Duodenal mucosa (tissue), 2 donors: ENCODE data around the gene HIC1.

Experiments
- H3K27ac ChIP-seq: one replicate; pipeline ENCODE4 v1.7.0; 2013; ENCODE audit warnings: low read depth, low read length
- H3K27me3 ChIP-seq, 2 donors: one replicate each; pipeline ENCODE4 v1.7.0; 2013; ENCODE audit warnings: low read length in 2 of 2, control low read depth in 1 of 2; ENCODE audit not compliant: insufficient read depth in 2 of 2, control insufficient read depth in 1 of 2
- H3K36me3 ChIP-seq, 2 donors: one replicate each; pipeline ENCODE4 v1.7.0; 2013; ENCODE audit warnings: low read length in 2 of 2, control low read depth in 1 of 2; ENCODE audit not compliant: insufficient read depth in 2 of 2, control insufficient read depth in 1 of 2
- H3K4me1 ChIP-seq, 2 donors: one replicate each; pipeline ENCODE4 v1.7.0; 2013; ENCODE audit warnings: low read length in 2 of 2, control low read depth in 1 of 2; ENCODE audit not compliant: insufficient read depth in 2 of 2, control insufficient read depth in 1 of 2
- H3K4me3 ChIP-seq, 2 donors: one replicate each; pipeline ENCODE4 v1.7.0; 2013; ENCODE audit warnings: low read length in 2 of 2, low read depth in 1 of 2
- H3K9ac ChIP-seq, 2 donors: one replicate each; pipeline ENCODE4 v1.7.0; 2013; ENCODE audit warnings: low read length in 2 of 2, low read depth in 1 of 2
- H3K9me3 ChIP-seq, 2 donors: one replicate each; pipeline ENCODE4 v1.7.0; 2013; ENCODE audit warnings: low read length in 2 of 2, control low read depth in 1 of 2; ENCODE audit not compliant: control insufficient read depth in 1 of 2

The HIC1 gene

DNA sequence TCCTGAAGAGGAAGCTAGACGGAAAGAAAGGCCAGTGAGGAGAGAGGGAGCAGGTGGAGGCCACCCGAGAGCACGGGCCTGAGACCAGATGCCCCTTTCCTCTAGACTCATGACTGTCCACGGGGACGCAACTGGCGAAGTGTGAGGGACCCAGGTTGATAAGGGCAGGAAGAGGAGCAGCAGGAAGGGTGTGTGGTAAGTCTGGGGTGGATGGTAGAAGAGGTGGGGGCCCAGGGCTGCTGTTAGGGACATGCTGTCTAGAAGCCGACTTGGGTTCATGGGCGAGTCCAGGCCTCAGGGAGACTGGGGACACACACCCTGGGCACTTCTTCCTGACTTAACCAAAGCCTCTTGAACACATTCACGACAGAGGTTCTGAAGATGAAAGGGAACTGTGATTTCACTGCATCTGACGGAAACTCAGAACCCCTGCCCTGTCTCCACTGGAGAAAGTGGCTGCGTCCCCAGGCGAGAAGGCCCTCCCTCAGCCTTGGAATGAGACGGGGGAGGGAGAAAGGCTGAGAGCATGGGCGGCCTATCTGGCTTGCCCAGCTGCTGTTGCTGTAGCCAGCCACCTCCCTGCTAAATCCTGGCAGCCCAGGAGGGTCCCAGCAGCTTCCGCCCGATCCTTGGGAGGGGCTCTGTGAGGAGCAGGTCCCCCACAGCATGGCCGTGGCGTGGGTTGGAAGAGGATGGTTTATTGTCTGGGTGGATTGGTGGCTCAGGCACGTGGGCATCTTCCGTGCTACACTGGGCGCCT lies 6.0 kb downstream of the HIC1 start:
- Histone ChIP-seq H3K4me1 (peaks cover 24 to 54% of the 10 kb centered on the region in 2 donors), H3K9me3 (no peaks in the 10 kb centered on the region), H3K4me3 (peak overlapping the region in 1 of 2 donors; percentile 36), H3K9ac (peak overlapping the region in 1 of 2 donors; percentile 23), H3K27me3 (peaks cover 7 to 14% of the 10 kb centered on the region in 2 donors), H3K36me3 (peaks cover under 1 to 28% of the 10 kb centered on the region in 2 donors), H3K27ac (peak overlapping the region; percentile 75)

DNA sequence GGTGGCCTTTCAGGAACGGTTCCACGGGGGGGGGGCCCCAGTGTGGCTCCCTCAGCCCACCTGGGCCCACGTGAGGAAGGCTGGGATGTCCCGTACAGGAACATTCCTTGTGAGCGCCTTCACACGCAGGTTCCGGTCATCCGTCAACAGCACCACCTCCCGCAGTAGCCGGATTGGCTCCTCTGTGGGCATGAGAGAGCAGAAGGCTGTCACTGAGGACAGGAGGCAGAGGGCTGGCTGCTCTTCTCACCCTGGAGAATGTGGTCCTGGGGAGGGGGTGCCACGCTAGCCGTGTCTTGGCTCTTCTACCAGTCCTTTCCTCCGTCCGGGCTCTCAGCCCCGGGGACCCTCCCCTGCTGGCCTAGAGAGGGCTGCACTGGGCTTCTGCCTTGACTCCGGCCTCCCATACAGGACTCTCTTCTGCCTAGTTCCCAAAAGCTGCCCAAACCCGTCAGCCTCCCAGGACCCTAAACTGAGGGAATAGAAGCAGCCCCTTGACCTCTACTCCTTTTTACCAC lies 6.6 kb downstream of the HIC1 start:
- Histone ChIP-seq H3K27ac (peak overlapping the region; percentile 75), H3K4me1 (peaks cover 29 to 59% of the 10 kb centered on the region in 2 donors), H3K9ac (peak overlapping the region in 1 of 2 donors; percentile 17), H3K4me3 (no peak overlapping the region), H3K36me3 (peaks cover 5 to 34% of the 10 kb centered on the region in 2 donors), H3K9me3 (no peaks in the 10 kb centered on the region), H3K27me3 (peaks cover 7 to 10% of the 10 kb centered on the region in 2 donors)

DNA sequence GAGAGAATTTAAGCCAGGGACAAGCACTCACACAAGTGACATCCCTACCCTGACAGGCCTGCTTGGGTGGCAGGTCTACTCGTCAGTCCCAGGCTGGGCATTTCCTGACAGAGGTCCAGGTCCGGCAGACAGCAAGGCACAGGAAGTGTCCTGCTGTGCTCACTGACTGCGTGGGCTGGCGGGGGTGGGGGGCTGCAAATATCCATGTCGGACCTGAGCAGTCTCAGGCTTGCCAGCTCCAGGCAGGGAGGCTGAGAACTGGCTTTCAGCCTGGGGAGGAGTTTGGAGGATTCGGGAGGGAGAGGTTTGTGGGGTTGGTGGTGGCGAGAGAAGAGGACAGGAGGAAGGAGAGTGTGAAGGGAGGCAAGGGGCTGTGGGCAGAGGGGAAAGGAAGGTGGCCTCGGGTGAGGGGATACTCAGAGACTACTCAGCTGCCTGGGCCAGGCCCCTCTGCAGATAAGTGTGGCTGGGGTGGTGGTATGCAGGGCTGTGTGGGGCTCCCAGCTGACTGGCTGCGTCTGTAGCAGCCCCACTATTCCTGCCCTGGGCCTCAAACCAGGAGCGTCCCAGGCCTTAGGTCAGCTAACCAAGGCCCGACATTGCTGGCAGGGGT lies 7.8 kb downstream of the HIC1 start:
- peaks cover 40 to 67% of the 10 kb centered on the region in 2 donors for H3K4me1 ChIP-seq
- peak overlapping the region; percentile 28 to 47 for H3K9ac ChIP-seq
- peak overlapping the region; percentile 82 for H3K27ac ChIP-seq
- no peaks in the 10 kb centered on the region for H3K9me3 ChIP-seq
- peaks cover 5 to 45% of the 10 kb centered on the region in 2 donors for H3K36me3 ChIP-seq
- H3K4me3 ChIP-seq, result no peak overlapping the region
- peaks cover 6 to 8% of the 10 kb centered on the region in 2 donors for H3K27me3 ChIP-seq

DNA sequence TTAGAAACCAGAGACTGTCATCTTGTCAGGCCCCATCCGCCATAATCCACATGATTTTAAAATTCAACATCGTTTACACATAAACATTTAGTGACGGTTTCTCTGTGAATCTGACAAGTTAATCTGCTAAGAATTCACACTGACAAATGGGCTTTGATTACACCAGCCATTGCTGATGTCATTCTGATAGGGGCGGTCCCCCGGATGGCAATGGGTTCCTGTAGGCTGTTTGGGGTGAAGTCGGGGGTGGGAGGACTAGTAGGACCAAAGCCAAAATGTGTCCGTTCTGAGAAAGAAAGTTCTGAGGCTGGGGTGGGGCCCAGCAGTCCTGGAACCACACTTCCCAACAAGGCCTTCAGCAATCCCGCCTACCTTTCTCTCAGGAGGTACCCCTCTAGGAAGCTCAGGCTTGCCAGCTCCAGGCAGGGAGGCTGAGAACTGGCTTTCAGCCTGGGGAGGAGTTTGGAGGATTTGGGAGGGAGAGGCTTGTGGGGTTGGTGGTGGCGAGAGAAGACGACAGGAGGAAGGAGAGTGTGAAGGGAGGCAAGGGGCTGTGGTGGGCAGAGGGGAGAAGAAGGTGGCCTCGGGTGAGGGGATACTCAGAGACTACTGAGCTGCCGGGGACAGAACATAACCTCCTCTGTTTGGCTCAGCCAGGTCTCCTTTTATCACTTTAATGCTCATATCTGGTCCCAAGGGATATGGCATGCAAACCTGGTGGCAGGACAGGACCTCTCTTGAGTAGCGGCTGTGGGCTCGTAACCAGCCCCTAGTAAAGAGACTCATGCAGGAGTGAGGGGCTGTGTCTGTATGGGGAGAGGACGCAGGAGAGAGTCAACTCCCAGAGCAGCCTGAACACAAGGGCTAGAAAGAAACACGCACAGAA lies 8.6 kb downstream of the HIC1 start:
- peaks cover 0 to 2% of the 10 kb centered on the region in 2 donors for H3K27me3 ChIP-seq
- H3K9ac ChIP-seq, result peak overlapping the region in 1 of 2 donors; percentile 15
- H3K27ac ChIP-seq, result peak overlapping the region; percentile 54
- no peak overlapping the region for H3K4me3 ChIP-seq
- H3K36me3 ChIP-seq, result peaks cover 5 to 48% of the 10 kb centered on the region in 2 donors
- H3K4me1 ChIP-seq, result peaks cover 42 to 70% of the 10 kb centered on the region in 2 donors
- H3K9me3 ChIP-seq, result no peaks in the 10 kb centered on the region

DNA sequence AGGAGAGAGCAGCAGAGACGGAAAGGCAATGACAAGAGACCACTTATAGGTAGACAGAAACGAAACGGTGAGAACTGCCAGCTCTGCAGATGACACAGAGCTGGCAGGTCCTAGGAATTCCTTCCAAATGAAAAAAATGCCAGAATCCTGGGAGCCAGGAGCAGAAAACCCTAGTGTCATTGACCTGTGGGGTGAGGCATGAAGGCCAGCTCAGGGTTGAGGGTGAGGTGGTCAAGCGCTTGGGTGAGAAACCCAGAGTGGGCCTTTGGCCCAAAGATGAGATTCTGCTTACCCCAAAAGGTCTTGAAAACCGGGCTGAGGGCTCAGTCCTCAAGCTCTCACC lies 9.2 kb downstream of the HIC1 start:
- Histone ChIP-seq H3K36me3 (peaks cover 5 to 53% of the 10 kb centered on the region in 2 donors), H3K9ac (peak overlapping the region in 1 of 2 donors; percentile 16), H3K4me1 (peaks cover 48 to 75% of the 10 kb centered on the region in 2 donors)

DNA sequence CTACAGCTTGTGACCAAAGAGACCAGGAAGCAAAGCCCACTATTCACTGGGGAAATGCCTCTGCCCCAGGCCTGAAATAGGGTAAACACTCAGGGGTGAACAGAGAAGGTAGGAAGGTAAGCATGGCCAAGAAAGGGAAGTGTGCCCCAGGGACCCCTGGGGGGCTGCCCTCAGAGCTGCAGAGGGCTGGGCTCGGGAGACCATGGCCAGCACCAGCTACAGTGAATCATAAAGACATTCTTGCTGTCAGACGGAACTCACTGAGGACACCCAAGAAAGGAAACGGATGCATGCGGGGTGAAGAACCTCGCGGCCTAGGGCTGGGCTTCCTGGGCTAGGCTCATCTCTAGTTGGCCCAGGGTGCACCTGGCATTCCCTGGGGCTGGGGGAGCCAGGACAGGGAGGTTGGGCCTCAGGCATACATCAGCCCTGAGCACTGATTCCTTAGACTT lies 9.6 kb downstream of the HIC1 start:
- Histone ChIP-seq H3K27ac (peak overlapping the region; percentile 52), H3K27me3 (peaks cover 0 to 2% of the 10 kb centered on the region in 2 donors), H3K36me3 (peaks cover 5 to 53% of the 10 kb centered on the region in 2 donors), H3K4me3 (no peak overlapping the region), H3K9ac (peak overlapping the region; percentile 16 to 51), H3K4me1 (peaks cover 49 to 75% of the 10 kb centered on the region in 2 donors), H3K9me3 (no peaks in the 10 kb centered on the region)

More for the DNA sequence above, 9.2 kb downstream of the HIC1 start:
- no peaks in the 10 kb centered on the region for H3K9me3 ChIP-seq
- peaks cover 0 to 2% of the 10 kb centered on the region in 2 donors for H3K27me3 ChIP-seq
- H3K27ac ChIP-seq, result peak overlapping the region; percentile 54
- H3K4me3 ChIP-seq, result no peak overlapping the region

DNA sequence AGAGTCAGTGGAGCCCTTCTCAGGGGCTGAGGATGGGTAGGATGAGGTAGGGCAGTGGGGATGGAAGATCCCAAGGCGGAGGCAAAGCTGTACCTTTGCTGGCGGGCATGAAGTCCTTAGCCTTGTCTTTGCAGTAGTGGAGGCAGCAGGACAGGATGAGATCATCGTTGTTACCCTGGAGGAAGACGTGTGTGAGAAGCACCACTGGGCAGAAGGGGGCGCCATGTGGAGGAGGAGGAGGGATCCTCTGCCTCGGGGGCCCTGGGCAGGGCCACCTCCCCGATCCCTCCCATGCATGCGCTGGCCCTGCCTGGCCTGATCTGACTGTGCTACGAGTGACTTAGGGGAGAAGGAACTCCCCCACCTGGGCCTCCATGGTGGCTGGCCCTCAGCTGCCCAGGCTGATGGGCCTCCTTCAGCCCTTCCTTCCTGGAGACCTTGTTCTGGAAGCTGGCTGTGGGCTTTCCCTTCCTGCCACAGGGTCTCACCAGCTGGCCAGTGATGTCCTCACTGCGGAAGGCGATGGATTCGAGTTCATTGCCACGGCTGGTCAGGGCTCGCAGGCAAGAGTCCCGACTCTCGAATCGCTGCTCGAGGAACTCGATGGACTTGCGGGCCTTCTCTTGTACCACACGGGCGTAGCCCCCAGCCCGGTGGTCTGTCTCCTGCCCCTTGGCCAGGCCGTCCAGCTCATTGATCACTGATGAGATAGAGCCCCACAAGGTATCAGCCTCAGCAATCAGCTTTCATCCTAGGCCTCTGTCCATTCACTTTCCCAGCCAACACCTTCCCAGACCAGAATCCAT lies 10.3 kb downstream of the HIC1 start:
- H3K9me3 ChIP-seq, result no peaks in the 10 kb centered on the region
- peak overlapping the region; percentile 16 to 51 for H3K9ac ChIP-seq
- peaks cover 5 to 53% of the 10 kb centered on the region in 2 donors for H3K36me3 ChIP-seq
- peaks cover 52 to 75% of the 10 kb centered on the region in 2 donors for H3K4me1 ChIP-seq
- no peaks in the 10 kb centered on the region for H3K27me3 ChIP-seq
- H3K4me3 ChIP-seq, result no peak overlapping the region
- H3K27ac ChIP-seq, result peak overlapping the region; percentile 58

DNA sequence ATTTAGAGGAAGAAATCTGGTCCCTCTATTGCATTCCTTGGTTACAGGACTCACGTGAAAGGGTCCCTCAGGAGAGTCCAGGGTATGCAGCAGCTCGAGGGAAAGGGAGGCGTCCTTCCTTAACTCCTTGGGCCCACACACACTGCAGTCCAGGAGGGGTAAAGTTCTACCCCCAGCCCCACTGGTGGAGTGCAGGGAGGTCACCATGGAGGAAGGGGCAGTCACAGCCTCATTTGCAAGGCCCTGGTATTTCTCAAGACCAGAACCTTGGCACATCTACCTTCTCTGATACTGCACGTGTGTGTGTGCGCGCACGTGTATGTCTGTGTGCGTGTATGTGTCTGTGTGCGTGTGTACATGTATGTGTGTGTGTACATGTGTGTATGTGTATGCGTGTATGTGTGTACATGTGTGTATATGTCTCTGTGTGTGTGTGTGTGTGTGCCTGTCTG lies 11.1 kb downstream of the HIC1 start:
- Histone ChIP-seq H3K36me3 (peaks cover 5 to 46% of the 10 kb centered on the region in 2 donors), H3K4me1 (peaks cover 56 to 75% of the 10 kb centered on the region in 2 donors), H3K27me3 (no peaks in the 10 kb centered on the region), H3K9ac (no peak overlapping the region), H3K9me3 (no peaks in the 10 kb centered on the region), H3K4me3 (no peak overlapping the region), H3K27ac (peak overlapping the region; percentile 58)

DNA sequence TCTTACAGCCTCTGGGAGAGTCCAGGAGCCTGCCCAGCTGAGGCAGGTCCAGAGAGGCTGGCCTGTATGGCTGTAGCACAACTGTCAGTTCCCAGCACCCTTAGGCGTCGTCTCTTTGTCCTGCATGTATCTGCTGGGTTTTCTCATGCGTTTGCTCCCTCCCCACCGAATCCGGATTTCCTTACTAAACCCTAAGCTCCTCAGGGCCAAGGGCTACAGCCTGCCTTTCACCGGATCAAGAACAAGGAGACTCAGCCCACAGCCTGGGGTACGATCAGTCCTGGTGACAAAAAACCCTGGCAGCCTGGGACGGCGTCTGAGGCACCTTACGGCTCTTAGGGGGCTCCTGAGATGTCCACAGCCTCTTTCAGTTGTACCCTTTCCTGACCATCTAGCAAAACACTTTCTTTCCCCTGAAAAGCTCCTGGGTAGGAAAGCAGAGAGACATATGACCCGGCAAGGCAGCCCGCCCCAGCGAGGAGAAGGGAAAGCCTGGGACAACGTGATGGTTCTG lies 12.2 kb downstream of the HIC1 start:
- H3K27me3 ChIP-seq, result no peaks in the 10 kb centered on the region
- H3K4me1 ChIP-seq, result peaks cover 66 to 75% of the 10 kb centered on the region in 2 donors
- H3K36me3 ChIP-seq, result peaks cover 13 to 47% of the 10 kb centered on the region in 2 donors
- H3K4me3 ChIP-seq, result no peak overlapping the region
- peak overlapping the region; percentile 76 for H3K27ac ChIP-seq
- H3K9me3 ChIP-seq, result no peaks in the 10 kb centered on the region
- H3K9ac ChIP-seq, result no peak overlapping the region
